Thoracic aorta (tissue), 2 donors: Measurements from ENCODE around the gene SUOX. TPM values are rescaled to one million over a fixed set of nuclear protein-coding genes. Genes with fewer than 3 reads are reported as not detected.

ENCODE experiments used
- ATAC-seq: fragments of 150-250 bp; one replicate; pipeline ENCODE4 v1.8.0; 2017; ENCODE audit warnings: low read depth; ENCODE audit not compliant: insufficient number of reproducible peaks, low FRiP score
- DNase-seq: peaks from one replicate; pipeline ENCODE4 v3.0.0-alpha.2; 2020; ENCODE audit warnings: low spot score
- H3K27ac ChIP-seq, 2 donors: fragments of 200-600 bp; sonication (generic); 1 replicate in 1 of 2; 2 replicates in 1 of 2; pipeline ENCODE4 v1.5.1; 2016; ENCODE audit warnings: mild to moderate bottlenecking in 2 of 2, moderate library complexity in 2 of 2
- H3K27me3 ChIP-seq: fragments of 200-600 bp; sonication (generic); replicated peaks from 2 replicates; pipeline ENCODE4 v1.6.0; 2016; ENCODE audit warnings: mild to moderate bottlenecking; ENCODE audit not compliant: insufficient read depth
- H3K36me3 ChIP-seq: fragments of 200-600 bp; sonication (generic); one replicate; pipeline ENCODE4 v1.5.1; 2016
- H3K4me1 ChIP-seq, 2 donors: fragments of 200-600 bp; sonication (generic); 1 replicate in 1 of 2; 2 replicates in 1 of 2; pipeline versions ENCODE4 v1.5.1 to v1.6.0; 2016; ENCODE audit warnings: low read depth in 2 of 2, mild to moderate bottlenecking in 1 of 2; ENCODE audit not compliant: control insufficient read depth in 1 of 2
- H3K4me3 ChIP-seq: fragments of 200-600 bp; sonication (generic); 2 replicates; pipeline ENCODE4 v1.5.1; 2016; ENCODE audit warnings: mild to moderate bottlenecking
- H3K9me3 ChIP-seq: fragments of 200-600 bp; sonication (generic); 2 replicates; pipeline ENCODE4 v1.5.1; 2016
- total RNA-seq, 2 donors: library from RNA; depleted of rRNA; stranded (reverse); fragments of >200 nt; gene quantifications; one replicate each; pipeline versions ENCODE4 v1.1.0 to v1.2.3, GENCODE V29; 2016
- TF ChIP-seq, protein P1 (sequence below): fragments of 200-600 bp; sonication (generic); IDR thresholded peaks from one replicate; pipeline ENCODE4 v1.5.1; 2019; ENCODE audit warnings: antibody characterized with exemption

Gene SUOX
- total RNA-seq, 2 donors from 2014 or later = 17.6 to 20.6 TPM

- H3K4me1 ChIP-seq = peaks cover 0 to 8% of the 10 kb centered on the region in 2 donors
- no peaks in the 10 kb centered on the region for H3K27me3 ChIP-seq
- peaks cover 8% of the 10 kb centered on the region for H3K36me3 ChIP-seq
- ATAC-seq (no peak), DNase-seq (no peak)
- H3K9me3 ChIP-seq = no peaks in the 10 kb centered on the region
- H3K27ac ChIP-seq = no peak overlapping the region
- TF ChIP-seq, protein P1, sequence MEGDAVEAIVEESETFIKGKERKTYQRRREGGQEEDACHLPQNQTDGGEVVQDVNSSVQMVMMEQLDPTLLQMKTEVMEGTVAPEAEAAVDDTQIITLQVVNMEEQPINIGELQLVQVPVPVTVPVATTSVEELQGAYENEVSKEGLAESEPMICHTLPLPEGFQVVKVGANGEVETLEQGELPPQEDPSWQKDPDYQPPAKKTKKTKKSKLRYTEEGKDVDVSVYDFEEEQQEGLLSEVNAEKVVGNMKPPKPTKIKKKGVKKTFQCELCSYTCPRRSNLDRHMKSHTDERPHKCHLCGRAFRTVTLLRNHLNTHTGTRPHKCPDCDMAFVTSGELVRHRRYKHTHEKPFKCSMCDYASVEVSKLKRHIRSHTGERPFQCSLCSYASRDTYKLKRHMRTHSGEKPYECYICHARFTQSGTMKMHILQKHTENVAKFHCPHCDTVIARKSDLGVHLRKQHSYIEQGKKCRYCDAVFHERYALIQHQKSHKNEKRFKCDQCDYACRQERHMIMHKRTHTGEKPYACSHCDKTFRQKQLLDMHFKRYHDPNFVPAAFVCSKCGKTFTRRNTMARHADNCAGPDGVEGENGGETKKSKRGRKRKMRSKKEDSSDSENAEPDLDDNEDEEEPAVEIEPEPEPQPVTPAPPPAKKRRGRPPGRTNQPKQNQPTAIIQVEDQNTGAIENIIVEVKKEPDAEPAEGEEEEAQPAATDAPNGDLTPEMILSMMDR = no peak
- no peak overlapping the region for H3K4me3 ChIP-seq
Observed at GRCh38 chr12:56004211-56004610, 7.1 kb downstream of the SUOX start.

GRCh38 chr12:56007564-56008559 is 10.8 kb downstream of the SUOX start:
- Histone ChIP-seq H3K27ac (peak overlapping the region; percentile 93), H3K9me3 (no peaks in the 10 kb centered on the region), H3K27me3 (no peaks in the 10 kb centered on the region), H3K36me3 (peaks cover 8% of the 10 kb centered on the region), H3K4me1 (peaks cover 0 to 8% of the 10 kb centered on the region in 2 donors), H3K4me3 (peak overlapping the region; percentile 94)
- peak; percentile 35 for ATAC-seq
- TF ChIP-seq, protein P1 = no peak
- DNase-seq = no peak

GRCh38 chr12:56010111-56010570 is 13.1 kb downstream of the SUOX start:
- ATAC-seq (no peak), DNase-seq (no peak)
- peaks cover 0 to 8% of the 10 kb centered on the region in 2 donors for H3K4me1 ChIP-seq
- H3K27ac ChIP-seq = no peak overlapping the region
- no peaks in the 10 kb centered on the region for H3K9me3 ChIP-seq
- H3K27me3 ChIP-seq = no peaks in the 10 kb centered on the region
- TF ChIP-seq, protein P1 = no peak
- H3K36me3 ChIP-seq = no peaks in the 10 kb centered on the region
- H3K4me3 ChIP-seq = no peak overlapping the region

DNA sequence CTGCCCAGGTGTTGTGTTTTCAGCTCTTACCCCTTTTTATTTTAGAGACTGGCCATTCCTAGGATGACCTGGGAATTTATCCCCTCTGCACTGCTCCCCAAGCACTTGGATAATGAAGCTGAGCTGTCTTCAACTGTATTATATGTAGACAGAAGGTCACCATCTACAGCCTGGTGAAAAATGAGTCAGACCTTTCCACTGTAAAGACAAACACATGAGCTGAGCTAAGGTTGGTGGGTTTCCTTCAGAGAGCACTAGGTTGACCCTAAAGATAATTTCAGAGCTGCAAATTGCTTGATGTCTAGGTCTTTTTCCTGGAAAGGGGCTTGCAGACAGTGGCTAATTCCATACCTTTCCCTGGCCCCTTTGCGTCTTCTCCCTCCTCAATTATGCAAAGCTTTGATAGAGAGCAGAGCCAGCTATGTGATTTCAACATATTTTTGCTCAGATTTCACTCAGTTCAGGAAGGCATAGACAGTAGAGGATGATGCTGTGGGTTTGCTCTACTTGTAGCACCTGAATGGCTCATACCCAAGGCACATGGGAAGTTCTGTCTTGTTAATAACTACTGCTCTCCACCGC is 14.5 kb downstream of the SUOX start:
- DNase-seq (no peak), ATAC-seq (no peak)
- H3K9me3 ChIP-seq = no peaks in the 10 kb centered on the region
- H3K4me1 ChIP-seq = peaks cover 0 to 8% of the 10 kb centered on the region in 2 donors
- H3K27ac ChIP-seq = no peak overlapping the region
- no peak overlapping the region for H3K4me3 ChIP-seq
- no peaks in the 10 kb centered on the region for H3K36me3 ChIP-seq
- no peaks in the 10 kb centered on the region for H3K27me3 ChIP-seq
- TF ChIP-seq, protein P1 = no peak

DNA sequence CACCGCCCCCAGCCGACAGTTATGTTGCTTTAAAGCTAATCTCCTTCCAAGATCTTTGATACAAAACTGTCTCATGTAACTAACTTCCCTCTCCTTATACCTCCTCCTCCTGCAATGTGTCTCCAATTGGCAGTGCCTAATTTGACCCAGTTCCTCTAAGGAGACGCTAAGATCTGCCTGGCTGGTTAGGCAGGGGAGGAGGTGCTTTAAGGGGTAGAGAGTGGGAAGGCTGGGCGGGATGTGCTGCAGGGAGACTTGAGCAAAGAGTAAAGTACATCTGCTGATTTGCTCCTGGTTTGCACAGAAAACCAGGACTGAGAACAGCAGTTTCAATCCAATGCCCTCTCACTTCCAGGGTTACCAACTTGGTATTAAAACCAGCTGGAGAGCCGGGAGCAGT is 16.4 kb downstream of the SUOX start:
- Histone ChIP-seq H3K27ac (no peak overlapping the region), H3K4me1 (peaks cover 0 to 1% of the 10 kb centered on the region in 2 donors), H3K27me3 (no peaks in the 10 kb centered on the region), H3K36me3 (peaks cover 4% of the 10 kb centered on the region), H3K9me3 (no peaks in the 10 kb centered on the region), H3K4me3 (no peak overlapping the region)
- TF ChIP-seq, protein P1 = no peak
- DNase-seq = no peak
- no peak for ATAC-seq
